Osteoblast (primary cell): ENCODE measurements around the gene UBE2J1. TPM values are rescaled to one million over a fixed set of nuclear protein-coding genes. Genes with fewer than 3 reads are reported as not detected.
A peak's percentile ranks its signal among the peaks of the same experiment; 100 is the strongest.

Experiments
- DNase-seq: peaks from one replicate; pipeline ENCODE4 v3.0.0; 2011; ENCODE audit warnings: low spot score, mixed read lengths; ENCODE audit not compliant: insufficient read length; ENCODE audit errors: missing footprints
- H2AFZ ChIP-seq: 2 replicates; pipeline ENCODE4 v1.6.0; 2011; ENCODE audit warnings: mild to moderate bottlenecking, low read length
- H3K27ac ChIP-seq: 2 replicates; pipeline ENCODE4 v1.5.1; 2011; ENCODE audit warnings: mild to moderate bottlenecking, low read depth, low read length, moderate library complexity
- H3K27me3 ChIP-seq: 2 replicates; pipeline ENCODE4 v1.6.0; 2012; ENCODE audit warnings: mild to moderate bottlenecking, control low read depth, inconsistent platforms, low read length, moderate library complexity; ENCODE audit not compliant: insufficient read depth
- H3K36me3 ChIP-seq: 2 replicates; pipeline ENCODE4 v1.5.1; 2011; ENCODE audit warnings: mild to moderate bottlenecking, low read length, control low read depth, moderate library complexity; ENCODE audit not compliant: insufficient read depth
- H3K4me1 ChIP-seq: 2 replicates; pipeline ENCODE4 v1.5.1; 2011; ENCODE audit warnings: mild to moderate bottlenecking, low read length, control low read depth, moderate library complexity; ENCODE audit not compliant: insufficient read depth
- H3K4me2 ChIP-seq: 2 replicates; pipeline ENCODE4 v1.6.0; 2011; ENCODE audit warnings: mild to moderate bottlenecking, low read length; ENCODE audit not compliant: insufficient read depth
- H3K4me3 ChIP-seq: fragments of 200-600 bp; sonication (generic); 3 replicates; pipeline ENCODE4 v1.5.1; 2012; ENCODE audit warnings: mild to moderate bottlenecking, low read length, inconsistent platforms; ENCODE audit not compliant: insufficient read depth
- H3K79me2 ChIP-seq: 2 replicates; pipeline ENCODE4 v1.6.0; 2012; ENCODE audit warnings: mild to moderate bottlenecking, low read length, control low read depth, inconsistent platforms; ENCODE audit not compliant: insufficient read depth
- H3K9me3 ChIP-seq: 2 replicates; pipeline ENCODE4 v1.5.1; 2011; ENCODE audit warnings: low read depth, low read length, control low read depth
- H4K20me1 ChIP-seq: 2 replicates; pipeline ENCODE4 v1.6.0; 2012; ENCODE audit warnings: mild to moderate bottlenecking, low read length, control low read depth; ENCODE audit not compliant: insufficient read depth
- CTCF ChIP-seq: IDR thresholded peaks from 2 replicates; pipeline ENCODE4 v1.5.1; 2011; ENCODE audit warnings: mild to moderate bottlenecking, low read depth, low read length, moderate library complexity; ENCODE audit errors: extremely low read depth
- total RNA-seq: library from RNA; depleted of rRNA; stranded (reverse); fragments of >200 nt; gene quantifications from 2 replicates; pipeline ENCODE4 v1.2.3, GENCODE V29; 2012

UBE2J1 gene
- total RNA-seq, 1 donor, result 44.5 TPM

- no peak for DNase-seq
Observed at GRCh38 chr6:89302195-89302770, 50.2 kb downstream of the UBE2J1 start.

GRCh38 chr6:89301586-89302194 lies 50.8 kb downstream of the UBE2J1 start:
- no peaks in the 10 kb centered on the region for H3K36me3 ChIP-seq
- peaks cover 20% of the 10 kb centered on the region for H4K20me1 ChIP-seq
- H3K27me3 ChIP-seq, result peaks cover 58% of the 10 kb centered on the region
- H2AFZ ChIP-seq, result no peak overlapping the region
- H3K4me3 ChIP-seq, result no peak overlapping the region
- no peak overlapping the region for H3K27ac ChIP-seq
- no peak for DNase-seq
- no peak for TF ChIP-seq CTCF
- peaks cover 7% of the 10 kb centered on the region for H3K4me1 ChIP-seq
- no peaks in the 10 kb centered on the region for H3K79me2 ChIP-seq
- H3K4me2 ChIP-seq, result no peak overlapping the region
- H3K9me3 ChIP-seq, result no peaks in the 10 kb centered on the region

More at GRCh38 chr6:89302195-89302770, 50.2 kb downstream of the UBE2J1 start:
- TF ChIP-seq CTCF, result no peak
- H3K4me2 ChIP-seq, result no peak overlapping the region
- H2AFZ ChIP-seq, result no peak overlapping the region
- peaks cover 18% of the 10 kb centered on the region for H4K20me1 ChIP-seq
- H3K79me2 ChIP-seq, result no peaks in the 10 kb centered on the region
- peaks cover 7% of the 10 kb centered on the region for H3K4me1 ChIP-seq
- H3K27ac ChIP-seq, result no peak overlapping the region
- H3K27me3 ChIP-seq, result peaks cover 57% of the 10 kb centered on the region
- H3K9me3 ChIP-seq, result no peaks in the 10 kb centered on the region
- no peaks in the 10 kb centered on the region for H3K36me3 ChIP-seq
- no peak overlapping the region for H3K4me3 ChIP-seq

DNA sequence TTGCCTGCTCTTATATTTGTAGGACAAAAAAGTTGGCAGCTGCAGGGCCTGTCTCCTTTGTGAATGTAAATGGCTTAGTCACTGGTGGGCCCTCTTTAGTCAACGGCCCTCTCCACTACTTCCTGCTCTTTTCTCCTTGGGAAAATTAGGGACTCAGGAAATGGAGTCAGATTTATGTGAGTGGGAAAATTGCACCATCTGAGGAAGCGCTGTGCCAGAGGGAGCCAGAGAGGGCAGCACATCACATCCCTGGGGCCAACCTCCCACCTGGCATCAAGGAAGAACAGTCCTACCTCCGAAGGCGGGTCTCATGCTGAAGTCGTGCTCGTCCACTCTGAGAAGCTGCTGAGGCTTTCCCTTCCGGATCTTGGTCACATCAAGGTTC lies 53.1 kb downstream of the UBE2J1 start:
- no peak overlapping the region for H3K27ac ChIP-seq
- no peaks in the 10 kb centered on the region for H3K79me2 ChIP-seq
- no peak overlapping the region for H2AFZ ChIP-seq
- H3K9me3 ChIP-seq, result no peaks in the 10 kb centered on the region
- H4K20me1 ChIP-seq, result peaks cover 23% of the 10 kb centered on the region
- H3K4me1 ChIP-seq, result peaks cover 7% of the 10 kb centered on the region
- no peak overlapping the region for H3K4me3 ChIP-seq
- peaks cover 54% of the 10 kb centered on the region for H3K27me3 ChIP-seq
- DNase-seq, result no peak
- H3K4me2 ChIP-seq, result no peak overlapping the region
- TF ChIP-seq CTCF, result peak; percentile 29
- no peaks in the 10 kb centered on the region for H3K36me3 ChIP-seq

DNA sequence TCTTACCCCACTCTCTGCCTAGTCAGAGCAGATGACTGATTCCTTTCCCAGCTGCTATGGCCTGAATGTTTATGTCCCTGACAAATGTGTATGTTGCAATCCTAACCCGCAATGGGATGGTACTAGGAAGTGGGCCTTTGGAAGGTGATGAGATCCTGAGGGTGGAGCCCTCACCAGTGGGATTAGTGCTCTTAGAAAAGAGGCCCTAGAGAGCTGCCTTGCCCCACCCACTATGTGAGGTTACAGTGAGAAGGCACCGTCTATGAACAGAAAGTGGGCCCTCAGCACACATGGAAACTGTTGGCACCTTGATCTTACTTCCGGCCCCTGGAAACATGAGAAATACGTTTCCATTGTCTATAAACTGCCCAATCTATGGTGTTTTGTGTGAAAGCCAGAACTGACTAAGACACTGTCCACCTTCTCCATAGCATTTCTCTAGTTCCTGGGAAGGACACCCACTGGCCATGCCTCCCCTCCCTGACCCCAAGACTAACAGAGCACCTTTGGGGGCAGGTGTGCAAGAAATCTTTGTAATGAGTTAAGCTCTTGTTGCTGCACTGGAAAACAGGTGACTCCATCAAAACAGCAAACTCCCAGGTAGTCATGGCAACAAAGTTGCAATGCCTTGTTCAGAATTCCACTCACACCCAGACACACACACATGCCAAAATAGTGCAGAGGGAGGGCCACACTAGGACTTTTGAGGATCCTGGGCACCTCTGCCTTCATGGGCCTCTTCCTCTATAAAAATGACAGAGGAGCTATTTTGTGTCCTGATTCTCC lies 53.6 kb downstream of the UBE2J1 start:
- no peak for TF ChIP-seq CTCF
- Histone ChIP-seq H3K4me1 (peaks cover 7% of the 10 kb centered on the region), H3K27ac (no peak overlapping the region), H3K36me3 (no peaks in the 10 kb centered on the region), H3K4me3 (no peak overlapping the region), H3K79me2 (no peaks in the 10 kb centered on the region), H4K20me1 (peaks cover 23% of the 10 kb centered on the region), H3K27me3 (peaks cover 51% of the 10 kb centered on the region), H3K9me3 (no peaks in the 10 kb centered on the region), H2AFZ (no peak overlapping the region), H3K4me2 (peak overlapping the region; percentile 13)
- no peak for DNase-seq
